ENCODE data around the gene MIB2.
A peak's percentile ranks its signal among the peaks of the same experiment; 100 is the strongest.
"Not testable (repeated sequence)": the region's sequence is repeated elsewhere in the genome, so short reads cannot be mapped to it uniquely, and the experiment has no call there.

The MIB2 gene

GRCh38 chr1:1615256-1616044 is at the start of gene MIB2:
TSS of gene MIB2 (plus strand) at chr1:1615500. CDS start at chr1:1623453, 7,953 bp downstream.
- peak; percentile 100 for DNase-seq (ENCODE audit: low spot score)

- DNase-seq (ENCODE audit: low spot score): no peak
Measured at GRCh38 chr1:1567152-1567875, 48.0 kb upstream of the MIB2 start.

DNA sequence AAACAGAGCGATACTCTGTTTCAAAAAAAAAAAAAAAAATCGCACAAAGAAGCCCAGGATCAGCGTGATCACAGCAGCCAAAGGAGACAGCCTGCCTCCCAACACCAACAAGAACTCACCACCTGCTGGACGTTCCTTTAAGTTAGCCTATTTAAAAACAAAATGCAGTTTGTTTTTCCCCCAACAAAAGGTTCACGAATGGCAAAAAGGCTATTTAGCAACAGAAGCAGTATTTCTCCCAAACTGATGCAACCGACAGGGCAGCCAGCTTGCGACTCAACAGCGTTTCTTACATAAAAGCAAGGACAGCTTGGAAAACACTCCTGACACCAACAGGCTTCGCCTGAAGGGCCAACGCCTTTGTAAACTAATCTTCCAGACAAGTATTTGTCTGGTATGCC is 47.4 kb upstream of the MIB2 start:
- DNase-seq (ENCODE audit: low spot score): no peak

DNA sequence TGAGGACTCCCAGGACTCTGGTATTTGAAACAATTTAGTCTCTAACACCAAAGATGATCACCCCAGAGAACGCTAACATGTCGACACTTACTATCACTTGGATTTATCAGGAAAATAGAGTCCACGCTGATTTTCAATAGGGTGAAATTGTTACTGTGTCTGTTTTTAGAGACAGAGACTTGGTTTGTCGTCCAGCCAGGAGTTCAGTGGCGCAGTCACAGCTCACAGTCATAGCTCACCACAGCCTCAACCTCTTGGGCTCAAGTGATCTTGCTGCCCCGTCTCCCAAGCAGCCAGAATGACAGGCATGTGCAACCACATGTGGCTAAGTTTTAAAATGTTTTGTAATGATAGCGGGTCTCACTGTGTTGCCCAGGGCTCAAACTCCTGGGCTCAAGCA is 46.0 kb upstream of the MIB2 start:
- DNase-seq (ENCODE audit: low spot score): no peak

- peak; percentile 62 for DNase-seq (ENCODE audit: low spot score)
Measured at GRCh38 chr1:1573843-1574720, 41.2 kb upstream of the MIB2 start.

GRCh38 chr1:1574721-1575537 is 40.4 kb upstream of the MIB2 start, which contains the start of gene SSU72:
TSS of gene SSU72 (minus strand) at chr1:1574863. CDS start at chr1:1574557, 306 bp downstream.
- DNase-seq (ENCODE audit: low spot score): peak; percentile 88

GRCh38 chr1:1577367-1578011 is 37.8 kb upstream of the MIB2 start:
- no peak for DNase-seq (ENCODE audit: low spot score)

- DNase-seq (ENCODE audit: low spot score): no peak
Measured at GRCh38 chr1:1578371-1578940, 36.8 kb upstream of the MIB2 start.

- no peak for DNase-seq (ENCODE audit: low spot score)
Measured at GRCh38 chr1:1582585-1583346, 32.5 kb upstream of the MIB2 start.

GRCh38 chr1:1583347-1584010 is 31.8 kb upstream of the MIB2 start:
- no peak for DNase-seq (ENCODE audit: low spot score)

GRCh38 chr1:1591452-1591851 is 23.8 kb upstream of the MIB2 start:
- DNase-seq (ENCODE audit: low spot score): no peak

DNA sequence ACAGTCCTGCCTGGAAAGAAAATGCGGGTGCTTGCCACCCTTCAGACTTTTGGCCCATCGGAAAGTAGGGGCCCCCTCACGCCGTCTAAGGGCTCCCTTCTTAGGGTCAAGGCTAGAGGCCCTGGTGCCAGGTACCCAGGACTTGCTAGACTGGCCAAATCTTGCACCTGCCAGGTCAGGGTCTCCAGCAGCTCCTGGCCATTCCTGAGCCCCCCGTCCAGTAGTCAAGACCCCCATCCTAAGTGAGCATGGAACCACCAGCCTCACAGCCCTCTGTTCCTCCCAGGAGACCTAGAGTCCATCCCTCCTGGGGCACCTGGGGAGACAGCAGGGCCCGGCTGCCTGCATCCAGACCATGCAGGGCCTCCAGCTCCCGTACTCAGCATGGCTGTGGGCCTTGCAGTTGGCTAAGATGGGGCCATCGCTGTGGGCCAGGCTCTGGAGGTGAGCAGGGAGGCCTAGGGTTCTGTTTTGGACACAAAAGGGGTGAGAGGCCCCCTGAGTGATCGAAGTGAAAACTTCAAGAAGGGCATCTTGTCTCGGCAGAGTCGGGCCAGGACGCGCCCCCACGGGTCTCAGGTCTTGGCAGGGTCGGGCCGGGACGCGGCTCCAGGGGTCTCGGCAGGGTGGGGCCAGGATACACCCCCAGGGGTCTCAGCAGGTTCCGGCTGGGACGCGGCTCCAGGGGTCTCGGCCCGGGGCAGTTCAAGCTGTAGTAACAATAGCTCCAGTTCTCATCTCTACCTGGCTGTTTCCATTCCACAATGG is 21.3 kb upstream of the MIB2 start:
- no peak for DNase-seq (ENCODE audit: low spot score)

DNA sequence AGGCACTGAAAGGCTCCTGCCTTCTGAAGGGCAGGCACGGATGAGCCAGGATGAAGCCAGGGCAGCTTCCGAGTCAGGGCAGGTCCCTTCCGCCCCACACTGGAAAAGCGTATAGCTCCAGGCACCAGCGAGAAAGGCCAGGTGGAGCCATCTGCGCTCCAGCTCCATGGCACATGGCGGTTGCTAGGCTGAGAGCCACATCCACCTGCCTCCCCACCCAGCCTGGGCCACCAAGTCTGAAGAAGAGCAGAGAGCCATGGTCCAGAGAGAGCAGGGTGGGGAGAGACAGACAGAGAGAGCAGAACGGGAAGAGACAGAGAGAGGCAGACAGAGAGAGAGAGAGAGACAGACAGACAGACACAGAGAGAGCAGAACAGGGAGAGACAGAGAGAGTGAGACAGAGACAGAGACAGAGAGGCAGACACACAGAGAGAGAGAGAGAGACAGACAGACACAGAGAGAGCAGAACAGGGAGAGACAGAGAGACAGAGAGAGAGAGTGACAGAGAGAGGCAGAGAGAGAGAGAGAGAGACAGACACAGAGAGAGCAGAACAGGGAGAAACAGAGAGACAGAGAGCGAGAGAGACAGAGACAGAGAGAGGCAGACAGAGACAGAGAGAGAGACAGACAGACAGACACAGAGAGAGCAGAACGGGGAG is 20.6 kb upstream of the MIB2 start:
- DNase-seq (ENCODE audit: low spot score): no peak

GRCh38 chr1:1595341-1595740 is 20.0 kb upstream of the MIB2 start:
- DNase-seq (ENCODE audit: low spot score): not testable (repeated sequence)

GRCh38 chr1:1596493-1597274 is 18.6 kb upstream of the MIB2 start:
- DNase-seq (ENCODE audit: low spot score): no peak

DNA sequence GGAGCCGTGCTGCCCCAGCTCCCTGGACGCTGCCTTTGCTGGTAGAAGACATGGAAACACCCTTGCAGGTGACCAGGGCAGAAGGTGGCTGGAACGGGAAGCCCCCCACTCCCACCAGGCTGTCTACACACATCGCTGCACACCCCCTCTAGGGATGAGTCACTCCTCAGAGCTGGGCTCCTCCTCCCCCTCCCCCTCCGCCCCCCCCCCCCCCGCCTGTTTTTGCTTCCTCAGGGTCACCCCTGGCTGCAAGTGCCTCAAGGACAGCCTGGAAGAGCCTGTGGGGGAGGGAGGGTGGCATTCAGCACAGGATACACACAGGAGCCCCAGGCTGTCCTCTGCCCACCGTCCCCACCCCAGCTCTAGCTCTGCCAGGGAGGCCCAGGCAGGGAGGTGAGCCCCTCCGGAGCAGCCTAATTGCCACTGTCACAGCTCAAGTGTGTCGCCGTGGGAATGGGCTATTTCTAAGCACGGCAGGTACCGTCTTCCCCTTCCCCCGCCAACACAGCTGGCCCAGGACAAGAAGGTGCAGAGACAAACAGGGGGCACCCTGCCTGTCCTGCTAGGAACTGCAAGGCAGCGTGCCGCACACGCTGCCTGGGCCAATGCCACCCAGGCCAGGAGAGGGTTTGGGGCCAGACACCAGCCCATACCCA is 17.9 kb upstream of the MIB2 start:
- DNase-seq (ENCODE audit: low spot score): peak; percentile 84
